Heart left ventricle (tissue), 16 donors: Measurements from ENCODE around the gene PHC3. TPM values are rescaled to one million over a fixed set of nuclear protein-coding genes. Genes with fewer than 3 reads are reported as not detected.

Source experiments
- ATAC-seq, 4 donors: fragments of 200-7000 bp; cut with Tn5 transposase; one replicate each; pipeline ENCODE4 v1.9.1; 2020 to 2022; ENCODE audit warnings: moderate library complexity in 4 of 4, mild to moderate bottlenecking in 3 of 4, moderate number of reproducible peaks in 1 of 4
- DNase-seq, 5 donors: peaks; one replicate each; pipeline ENCODE4 v3.0.0-alpha.2; 2020
- H3K27ac ChIP-seq, 12 donors: fragments of 200-600 bp; sonication (generic) in 4 of 12; one replicate each; pipeline versions ENCODE4 v1.5.0 to v1.8.0; 2016 to 2022; ENCODE audit warnings: mild to moderate bottlenecking in 2 of 12
- H3K27me3 ChIP-seq, 9 donors: fragments of 200-600 bp; sonication (generic) in 2 of 9; one replicate each; pipeline versions ENCODE4 v1.5.1 to v1.8.0; 2016 to 2022; ENCODE audit warnings: mild to moderate bottlenecking in 3 of 9
- H3K36me3 ChIP-seq, 9 donors: fragments of 200-600 bp; sonication (generic) in 2 of 9; one replicate each; pipeline versions ENCODE4 v1.5.0 to v1.8.0; 2018 to 2022; ENCODE audit warnings: mild to moderate bottlenecking in 2 of 9
- H3K4me1 ChIP-seq, 12 donors: fragments of 200-600 bp; sonication (generic) in 4 of 12; one replicate each; pipeline versions ENCODE4 v1.5.0 to v1.8.0; 2016 to 2022; ENCODE audit warnings: mild to moderate bottlenecking in 3 of 12
- H3K4me3 ChIP-seq, 12 donors: fragments of 200-600 bp; sonication (generic) in 4 of 12; one replicate each; pipeline versions ENCODE4 v1.5.0 to v1.8.0; 2017 to 2022; ENCODE audit warnings: mild to moderate bottlenecking in 9 of 12, moderate library complexity in 4 of 12
- H3K9me3 ChIP-seq, 12 donors: fragments of 200-600 bp; sonication (generic) in 4 of 12; one replicate each; pipeline versions ENCODE4 v1.5.0 to v1.8.0; 2016 to 2022; ENCODE audit warnings: mild to moderate bottlenecking in 1 of 12
- CTCF ChIP-seq, 12 donors: fragments of 200-600 bp; sonication (generic) in 4 of 12; IDR thresholded peaks; one replicate each; pipeline versions ENCODE4 v1.5.0 to v1.8.0; 2018 to 2022; ENCODE audit warnings: antibody characterized with exemption in 12 of 12, mild to moderate bottlenecking in 5 of 12
- POLR2A ChIP-seq, 2 donors: fragments of 450-650 bp; IDR thresholded peaks; one replicate each; pipeline ENCODE4 v1.6.1; 2017; ENCODE audit warnings: antibody characterized with exemption in 2 of 2, mild to moderate bottlenecking in 2 of 2, moderate library complexity in 2 of 2
- WGBS, 4 donors: extraction: QIAGEN DNeasy Blood & Tissue Kit in 2 of 4; methylation state at CpG; one replicate each; pipeline versions ENCODE4 v1.1.5 to v1.1.7; 2013 to 2018; 5-methylcytosine and 5-hydroxymethylcytosine counted together
- intact Hi-C, 10 donors: fragments of 100-400 bp; cut with DNase I; formaldehyde crosslinking; loops; one replicate each; pipeline versions ENCODE4 v1.11.1 to v1.14.2; 2022
- polyA plus RNA-seq, 2 donors: library from polyadenylated mRNA; stranded (reverse); fragments of 200-250 nt; gene quantifications; one replicate each; pipeline ENCODE4 v1.2.3, GENCODE V29; 2013
- total RNA-seq, 9 donors: library from RNA; depleted of rRNA in 2 of 9; stranded (reverse); fragments of >200 nt in 2 of 9; fragmentation: NEBNext Ultra II Directional in 3 of 9; extraction: Animal tissue kit (Norgen Biotek cat#: 25700) in 3 of 9; gene quantifications; one replicate each; pipeline versions ENCODE4 v1.1.0 to v1.2.4, GENCODE V29; 2016 to 2023
- donor health status: ischemic (EF 13 %, LVEDD 7.1; RV severe dilation, severe dysfunction).
- donor health status: healthy with polysubstance abuse.
- donor health status: DM: no; HTN: yes; CAD: no.
- donor health status: DM: no; HTN: no; CAD: no.
- donor health status: ischemic (EF 25% LVEDD 6.9; RV normal size, moderate dysfunction).
- donor health status: ischemic (EF 25% LVEDD 5.7; RV mildly dilated, moderate dysfunction).
- donor health status: healthy.
- donor health status: DM: yes; HTN: yes; CAD: no.
- donor health status: ischemic (EF 35%, LVEDD 5.7; RV mildly dilated, moderate dysfunction).
- donor health status: nonischemic (EF 11% LVEDD 7.7; RV severe dilation, severe dysfunction).
- donor health status: DM: yes; HTN: yes; CAD: no.
- donor health status: PGD.
- donor health status: ischemic (EF 29% LVEDD 5.4; RV normal size, mild dysfunction).
- donor health status: nonischemic (EF 23%, LVEDD 6.1; RV moderate dilation, normal function).

PHC3 gene
- total and polyA plus RNA-seq, 11 donors: 5.7 to 83.8 (median 42.4) TPM

GRCh38 chr3:170077361-170077760 is 104.2 kb downstream of the PHC3 start:
- Histone ChIP-seq H3K27me3 (no peaks in the 10 kb centered on the region), H3K9me3 (no peaks in the 10 kb centered on the region), H3K36me3 (peaks cover 0 to 19% (median 0%) of the 10 kb centered on the region in 9 donors), H3K4me1 (no peaks in the 10 kb centered on the region), H3K27ac (no peak overlapping the region), H3K4me3 (no peak overlapping the region)
- intact Hi-C loops: no loop called here
- 84 to 92% (median 89%) methylated on average over 10 of the region's 10 CpGs for WGBS, 4 donors
- TF ChIP-seq CTCF (IDR thresholded peaks at IDR 0.05): no peak
- TF ChIP-seq POLR2A (IDR thresholded peaks at IDR 0.05): no peak
- ATAC-seq (no peak), DNase-seq (no peak)

- Histone ChIP-seq H3K27ac (no peak overlapping the region), H3K27me3 (no peaks in the 10 kb centered on the region), H3K4me3 (no peak overlapping the region), H3K36me3 (peaks cover 0 to 16% (median 0%) of the 10 kb centered on the region in 9 donors), H3K4me1 (no peaks in the 10 kb centered on the region), H3K9me3 (no peaks in the 10 kb centered on the region)
- TF ChIP-seq CTCF (IDR thresholded peaks at IDR 0.05): no peak
- TF ChIP-seq POLR2A (IDR thresholded peaks at IDR 0.05): no peak
- WGBS, 4 donors: 94 to 96% (median 95%) methylated on average over 6 of the region's 6 CpGs
- intact Hi-C loops: no loop called here
- DNase-seq (no peak), ATAC-seq (no peak)
These were observed 104.8 kb downstream of the PHC3 start for GRCh38 chr3:170076715-170077238.

DNA sequence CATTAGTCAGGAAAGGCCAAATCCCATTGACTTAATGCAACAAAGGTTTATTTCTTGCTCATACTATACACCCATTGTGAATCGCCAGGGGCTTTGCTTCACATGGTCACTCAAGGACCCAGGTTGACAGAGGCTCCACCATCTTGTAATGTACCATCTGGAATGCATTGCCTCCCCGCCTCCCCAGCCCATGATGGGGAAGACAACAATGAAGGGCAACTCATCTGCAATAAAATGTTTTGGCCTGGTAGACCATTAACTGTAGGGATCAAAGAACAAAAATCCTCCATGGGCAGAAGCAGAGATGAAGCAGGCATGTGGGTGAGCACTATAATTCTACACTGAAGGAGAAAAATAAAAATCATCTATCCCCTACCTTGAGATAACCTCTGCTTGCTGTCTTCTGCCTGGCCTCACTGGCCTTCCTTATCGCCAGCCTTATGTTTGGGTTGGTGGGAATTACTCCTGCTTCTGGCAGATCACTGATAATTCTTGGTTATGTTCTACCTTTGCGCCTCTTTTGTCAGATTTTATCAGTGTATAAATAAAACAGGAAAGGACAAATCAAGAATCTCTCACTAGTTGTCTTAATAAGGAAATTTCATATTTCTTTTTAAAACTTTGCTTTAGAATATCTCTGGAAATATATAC is 106.0 kb downstream of the PHC3 start:
- no peak overlapping the region for H3K4me3 ChIP-seq
- DNase-seq (no peak), ATAC-seq (no peak)
- no peaks in the 10 kb centered on the region for H3K9me3 ChIP-seq
- H3K27ac ChIP-seq: no peak overlapping the region
- H3K27me3 ChIP-seq: no peaks in the 10 kb centered on the region
- intact Hi-C loops: no loop called here
- no peaks in the 10 kb centered on the region for H3K4me1 ChIP-seq
- TF ChIP-seq POLR2A (IDR thresholded peaks at IDR 0.05) (no peak), CTCF (IDR thresholded peaks at IDR 0.05) (no peak)
- H3K36me3 ChIP-seq: peaks cover 0 to 16% (median 0%) of the 10 kb centered on the region in 9 donors
- WGBS, 4 donors: 82 to 98% (median 97%) methylated on average over 4 of the region's 4 CpGs

GRCh38 chr3:170064108-170064507 is 117.4 kb downstream of the PHC3 start:
- Histone ChIP-seq H3K4me3 (no peak overlapping the region), H3K4me1 (no peaks in the 10 kb centered on the region), H3K27ac (no peak overlapping the region), H3K36me3 (no peaks in the 10 kb centered on the region), H3K27me3 (no peaks in the 10 kb centered on the region), H3K9me3 (no peaks in the 10 kb centered on the region)
- no peak for DNase-seq
- no peak for ATAC-seq
- 93 to 95% (median 94%) methylated on average over 18 of the region's 18 CpGs for WGBS, 4 donors
- TF ChIP-seq POLR2A (IDR thresholded peaks at IDR 0.05): no peak
- no peak for TF ChIP-seq CTCF (IDR thresholded peaks at IDR 0.05)
- intact Hi-C loops: no loop called here
